Hippocampal formation (tissue), 2 donors: Measurements from ENCODE around the gene ZBTB21.

Source experiments
- DNase-seq, 2 donors: peaks; one replicate each; lab custom pipeline; 2025; lab: John Stamatoyannopoulos, UW

The ZBTB21 gene

DNA sequence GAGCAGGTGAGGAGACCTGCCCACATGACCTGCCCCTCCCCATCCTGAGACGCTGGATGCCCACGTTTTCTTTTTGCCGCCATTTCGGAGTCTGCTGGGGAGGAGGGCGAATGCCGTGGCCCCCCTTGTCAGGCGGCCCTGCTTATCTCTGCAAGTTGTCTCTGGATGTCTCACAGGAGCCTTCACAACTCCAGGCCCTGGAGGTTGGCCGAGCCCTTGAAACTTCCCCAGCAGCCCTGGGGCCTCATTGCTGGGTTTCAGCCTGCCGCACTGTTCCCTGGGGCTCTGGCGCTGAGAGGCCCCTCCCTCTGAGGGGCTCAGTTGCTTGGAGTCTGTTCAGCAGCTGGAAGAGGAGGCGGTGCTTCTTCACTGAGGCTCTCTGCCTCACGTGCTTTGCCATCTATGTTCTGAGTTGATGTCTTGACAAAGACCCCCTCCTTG is 29.8 kb upstream of the ZBTB21 start:
- no peak for DNase-seq

DNA sequence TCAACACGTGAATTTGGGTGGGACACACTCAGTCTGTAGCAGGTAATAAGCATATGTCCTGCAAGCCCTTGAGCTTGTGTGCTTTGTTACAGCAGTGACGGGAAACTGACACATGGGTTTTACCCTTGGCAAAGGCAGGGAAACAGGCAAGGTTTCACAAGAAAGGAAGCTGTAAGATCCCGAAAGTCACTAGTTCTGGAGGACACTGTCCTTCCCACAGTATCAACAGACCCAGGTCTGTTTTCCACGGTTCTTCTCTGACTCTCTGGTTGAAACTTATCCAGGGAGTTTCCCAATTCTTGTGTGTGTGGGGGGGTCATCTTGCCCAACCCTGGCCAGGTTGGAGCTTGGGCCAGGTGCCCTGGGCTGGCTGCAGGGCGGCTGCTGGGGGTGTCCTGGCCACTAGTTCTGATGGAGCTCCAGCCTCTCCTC is 29.3 kb upstream of the ZBTB21 start:
- no peak for DNase-seq

DNA sequence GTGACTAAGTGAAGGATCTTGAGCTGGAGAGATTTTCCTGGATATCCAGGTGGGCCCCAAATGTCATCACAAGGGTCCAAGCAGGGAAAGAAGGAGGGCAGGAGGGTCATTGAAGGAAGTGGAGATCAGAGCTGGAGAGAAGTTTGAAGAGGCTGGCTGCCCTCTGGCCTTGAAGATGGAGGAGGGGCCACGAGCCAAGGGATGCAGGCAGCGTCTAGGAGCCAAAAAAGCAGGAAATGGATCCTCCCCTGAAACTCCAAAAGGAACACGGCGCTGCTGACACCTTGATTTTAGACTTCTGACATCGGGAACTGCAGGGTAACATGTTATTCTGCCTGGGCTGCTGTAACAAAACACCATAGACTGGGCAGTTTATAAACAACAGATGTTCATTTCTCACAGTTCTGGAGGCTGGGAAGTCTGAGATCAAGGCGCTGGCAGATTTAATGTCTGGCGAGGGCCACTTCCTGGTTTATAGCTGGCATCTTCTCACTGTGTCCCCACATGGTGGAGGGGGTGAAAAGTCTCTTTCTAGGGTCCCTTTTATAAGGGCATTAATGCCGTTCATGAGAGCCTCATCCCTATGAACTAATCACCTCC is 28.8 kb upstream of the ZBTB21 start:
- no peak for DNase-seq

DNA sequence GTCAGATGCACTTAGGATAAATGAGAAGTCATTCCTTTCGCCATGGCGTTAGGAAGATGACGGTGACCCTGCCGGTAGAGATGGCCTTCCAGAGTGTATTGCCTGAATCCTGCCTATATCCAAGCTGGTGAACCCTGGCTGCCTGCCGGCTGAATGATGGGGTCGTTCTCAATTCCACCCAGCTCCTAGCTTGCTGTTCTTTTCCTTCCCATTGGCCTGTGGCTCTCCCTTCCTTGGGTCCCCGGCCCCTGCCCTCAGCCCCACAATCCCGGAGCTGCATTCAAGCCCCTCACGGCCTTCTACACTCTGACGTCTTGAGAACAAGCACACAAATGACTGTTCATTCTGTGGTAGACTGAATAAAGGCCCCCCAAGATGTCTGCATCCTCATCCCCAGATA is 28.2 kb upstream of the ZBTB21 start:
- no peak for DNase-seq

DNA sequence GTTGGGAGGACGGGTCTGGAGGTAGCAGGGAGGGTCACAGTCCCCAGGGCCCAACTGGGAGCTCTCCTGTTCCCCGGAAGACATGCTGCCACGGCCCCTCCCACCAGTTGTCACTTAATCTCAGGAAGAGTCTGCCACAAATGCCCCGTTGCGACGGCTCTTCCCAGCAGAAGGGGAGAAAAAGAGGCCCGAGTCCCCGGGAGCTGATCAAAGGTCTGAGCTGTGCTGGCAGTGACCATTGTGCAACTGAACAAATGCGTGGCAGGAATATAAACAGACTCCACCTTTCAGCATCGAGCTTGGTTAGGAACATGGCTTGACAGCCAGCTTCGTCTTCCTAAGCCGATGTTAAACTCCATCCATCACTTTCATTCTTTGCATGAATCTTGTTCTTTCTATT is 27.8 kb upstream of the ZBTB21 start:
- DNase-seq, result no peak

DNA sequence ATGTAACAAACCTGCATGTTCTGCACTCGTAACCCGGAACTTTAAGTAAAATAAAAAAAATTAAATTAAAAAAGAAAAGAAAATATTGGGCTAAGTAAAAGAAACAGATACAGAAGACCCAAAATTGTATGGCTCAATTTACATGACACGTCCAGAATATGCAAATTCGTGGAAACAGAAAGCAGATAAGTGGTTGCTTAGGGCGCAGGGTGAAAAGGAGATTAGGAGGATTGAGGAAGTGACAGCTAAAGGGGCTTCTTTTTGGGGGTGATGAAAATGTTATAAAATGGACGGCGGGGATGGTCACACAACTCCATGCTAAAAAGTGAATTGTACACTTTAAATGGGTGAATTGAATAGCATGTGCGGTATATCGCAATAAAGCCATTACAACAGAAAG is 27.4 kb upstream of the ZBTB21 start:
- no peak for DNase-seq

DNA sequence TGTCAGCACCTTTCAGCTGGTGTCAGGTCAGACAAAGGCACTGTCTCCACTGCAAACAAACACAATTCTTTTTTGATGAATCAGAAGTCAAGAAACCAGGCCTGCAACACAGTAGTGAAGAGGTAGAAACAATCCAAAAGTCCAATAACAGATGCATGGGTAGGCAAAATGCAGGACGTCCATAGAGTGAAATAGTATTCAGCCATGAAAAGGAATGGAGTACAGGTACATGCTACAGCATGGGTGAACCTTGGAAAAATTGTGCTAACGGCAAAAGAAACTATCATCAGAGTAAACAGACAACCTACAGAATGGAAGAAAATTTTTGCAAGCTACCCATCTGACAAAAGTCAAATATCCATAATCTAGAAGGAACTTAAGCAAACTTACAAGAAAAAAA is 26.2 kb upstream of the ZBTB21 start:
- DNase-seq, result no peak

DNA sequence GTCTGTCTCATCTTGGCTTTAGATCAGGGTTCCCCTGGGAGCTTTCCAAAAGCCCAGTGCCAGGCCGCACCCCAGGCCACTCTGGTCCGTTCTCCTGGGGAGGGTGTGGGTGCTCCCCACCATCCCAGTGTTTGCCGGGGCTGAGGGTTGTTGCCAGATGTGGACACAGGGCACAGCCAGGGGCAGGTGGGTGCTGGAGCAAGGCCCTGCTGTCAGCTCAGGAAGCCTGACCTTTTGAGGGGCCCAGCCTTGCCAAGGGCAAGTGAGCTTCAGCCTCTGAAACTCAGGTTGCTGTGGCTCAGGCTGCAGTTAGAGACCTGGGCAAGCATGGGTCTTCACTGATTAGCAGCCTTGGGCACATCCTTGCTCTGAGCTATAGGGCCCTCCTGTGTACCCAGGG is 22.8 kb upstream of the ZBTB21 start:
- DNase-seq, result no peak

DNA sequence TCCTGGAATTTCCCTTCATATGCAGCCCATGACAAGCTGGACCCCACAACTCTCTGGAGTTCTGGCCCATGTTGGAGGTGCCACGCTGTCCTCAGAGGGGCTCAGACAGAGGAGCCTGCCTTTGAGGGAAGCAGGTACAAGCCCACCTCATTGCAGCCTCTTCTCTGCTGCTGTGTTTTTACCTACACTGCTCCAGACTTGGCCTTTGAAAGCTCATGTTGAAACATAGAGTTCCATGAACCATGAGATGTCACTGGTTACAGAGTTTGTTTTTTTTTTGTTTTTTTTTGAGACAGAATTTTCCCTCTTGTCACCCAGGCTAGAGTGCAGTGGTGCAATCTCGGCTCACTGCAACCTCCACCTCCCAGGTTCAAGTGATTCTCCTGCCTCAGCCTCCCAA is 22.1 kb upstream of the ZBTB21 start:
- no peak for DNase-seq

DNA sequence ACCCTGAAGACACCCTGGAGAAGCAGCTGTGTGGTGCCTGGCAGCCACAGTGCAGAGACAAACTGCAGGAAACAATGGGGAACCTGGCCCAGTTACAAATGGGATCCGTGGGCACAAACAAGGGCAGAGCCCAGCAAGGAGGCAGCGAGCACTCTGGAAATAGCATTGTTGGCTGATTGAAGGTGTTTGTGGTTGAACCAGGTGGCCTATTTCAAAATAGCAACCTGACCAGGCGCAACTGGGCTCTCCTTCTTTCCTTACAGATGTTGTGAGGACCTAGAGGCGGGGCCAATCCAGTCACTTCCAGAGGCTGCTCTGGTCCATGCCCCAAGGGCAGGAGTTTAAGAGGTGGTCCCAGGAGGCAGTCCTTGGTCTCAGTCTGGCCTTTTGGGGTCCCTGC is 21.7 kb upstream of the ZBTB21 start:
- no peak for DNase-seq

DNA sequence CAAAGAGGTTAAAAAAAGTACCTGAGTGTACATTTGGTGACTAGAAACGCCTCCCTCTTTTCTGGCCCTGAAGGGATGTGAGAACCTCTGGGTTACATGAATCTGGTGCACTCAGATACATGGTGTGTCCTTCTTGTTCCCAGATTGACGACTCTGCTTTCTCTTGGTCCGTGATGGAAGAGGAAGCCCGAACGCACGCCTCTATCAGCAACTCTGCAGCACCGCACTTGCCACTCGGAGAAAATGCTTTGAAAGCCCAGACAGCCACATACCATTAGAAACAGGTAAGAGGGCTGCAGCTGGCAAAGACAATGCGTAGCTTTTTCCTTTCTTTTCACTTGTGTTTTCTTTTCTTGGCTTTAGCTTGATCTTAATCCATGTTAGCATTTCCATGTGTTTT is 21.1 kb upstream of the ZBTB21 start:
- no peak for DNase-seq

DNA sequence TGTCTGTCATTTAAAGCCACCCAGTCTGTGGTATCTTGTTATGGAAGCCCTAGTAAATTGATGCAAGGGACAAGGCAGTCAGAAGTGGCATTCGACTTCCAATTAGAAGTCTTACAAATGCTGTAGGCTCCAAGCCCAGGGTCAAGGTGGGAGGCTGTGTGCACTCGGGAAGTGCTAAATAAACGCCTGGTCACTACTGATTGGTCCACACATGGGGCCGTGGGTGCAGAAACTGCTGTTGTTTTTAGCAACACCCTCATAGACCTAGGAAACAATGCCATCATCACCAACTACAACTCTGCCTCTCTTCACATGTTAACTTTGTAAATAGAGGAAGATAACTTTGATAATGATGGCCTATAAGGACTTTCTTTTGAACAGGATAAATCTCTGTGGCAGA is 20.2 kb upstream of the ZBTB21 start:
- DNase-seq, result no peak

DNA sequence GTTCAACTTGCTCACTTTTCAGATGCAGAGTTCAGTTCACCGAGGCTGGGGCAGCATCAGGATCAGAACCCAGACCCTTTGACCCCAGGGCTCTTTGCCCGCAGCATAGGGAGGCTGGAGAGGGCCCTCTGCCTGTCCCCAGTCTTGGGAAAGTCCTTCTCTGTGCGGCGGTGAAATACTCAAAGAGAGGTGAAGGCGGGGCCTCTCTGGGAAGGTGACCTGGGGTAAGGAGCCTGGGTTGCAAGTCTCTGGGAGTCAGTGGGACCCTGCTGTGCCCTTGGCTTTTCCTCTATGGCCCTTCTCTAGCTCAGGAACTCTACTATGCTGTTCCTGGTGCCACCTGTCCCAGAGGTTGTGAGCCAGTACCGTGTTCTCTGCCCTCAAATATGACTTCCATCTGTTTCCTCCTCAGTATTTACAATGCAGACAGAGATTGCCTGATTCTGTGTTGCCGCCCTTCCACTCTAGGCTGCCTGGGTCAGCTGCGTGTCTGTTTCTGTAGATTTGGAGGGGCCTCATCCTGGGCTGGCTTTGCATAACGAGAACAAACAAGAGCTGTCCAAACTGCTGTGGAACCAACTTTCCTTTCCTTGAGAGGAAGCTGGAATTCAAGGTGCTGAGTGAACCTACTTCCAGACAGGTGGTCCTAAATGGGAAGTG is 18.7 kb upstream of the ZBTB21 start:
- DNase-seq, result no peak

DNA sequence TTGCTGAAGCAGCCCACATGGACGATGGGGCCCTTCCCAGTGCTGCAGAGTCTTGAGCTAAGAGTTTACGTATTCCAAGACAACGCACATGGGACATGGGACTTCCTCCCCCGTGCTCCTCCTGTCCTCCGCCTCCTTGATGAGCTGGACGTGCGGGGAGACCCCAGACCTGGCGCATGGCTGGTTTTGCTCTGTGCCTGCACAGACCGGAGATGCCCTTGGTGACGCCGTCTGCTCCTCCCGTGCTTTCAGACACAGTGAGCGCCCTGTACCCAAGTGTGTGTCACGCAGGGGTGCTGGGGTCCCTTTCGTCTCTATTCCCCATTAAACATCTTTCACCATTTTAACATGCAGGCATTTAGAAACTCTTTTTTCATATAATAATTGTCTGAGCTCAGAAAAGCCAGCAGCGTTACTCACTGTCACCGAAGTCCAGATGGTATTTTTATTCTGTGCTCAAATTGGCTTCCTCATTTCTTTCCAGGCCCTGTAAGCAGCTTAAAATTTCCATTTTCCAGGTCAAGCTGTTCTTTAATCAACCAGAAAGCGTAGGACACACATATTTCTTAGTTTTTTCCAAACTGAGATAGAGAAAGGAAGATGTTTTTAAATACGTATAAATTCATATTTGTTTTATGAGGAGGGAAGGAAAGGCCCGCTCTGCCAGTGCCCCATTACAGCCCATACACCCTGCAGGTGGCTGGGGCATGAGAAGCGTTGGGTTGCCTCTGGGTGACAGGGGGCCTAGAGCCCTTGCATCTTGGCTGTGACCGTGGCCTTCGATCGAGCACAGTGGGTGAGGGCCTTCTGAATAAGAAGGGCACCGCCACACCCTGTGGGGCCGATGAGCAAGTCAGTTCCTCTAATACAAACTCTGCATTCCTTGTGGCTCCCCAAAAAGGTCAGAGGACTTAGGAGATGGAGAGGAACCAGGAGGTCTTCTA is 17.9 kb upstream of the ZBTB21 start:
- peak in 1 of 2 donors; percentile 64 for DNase-seq

DNA sequence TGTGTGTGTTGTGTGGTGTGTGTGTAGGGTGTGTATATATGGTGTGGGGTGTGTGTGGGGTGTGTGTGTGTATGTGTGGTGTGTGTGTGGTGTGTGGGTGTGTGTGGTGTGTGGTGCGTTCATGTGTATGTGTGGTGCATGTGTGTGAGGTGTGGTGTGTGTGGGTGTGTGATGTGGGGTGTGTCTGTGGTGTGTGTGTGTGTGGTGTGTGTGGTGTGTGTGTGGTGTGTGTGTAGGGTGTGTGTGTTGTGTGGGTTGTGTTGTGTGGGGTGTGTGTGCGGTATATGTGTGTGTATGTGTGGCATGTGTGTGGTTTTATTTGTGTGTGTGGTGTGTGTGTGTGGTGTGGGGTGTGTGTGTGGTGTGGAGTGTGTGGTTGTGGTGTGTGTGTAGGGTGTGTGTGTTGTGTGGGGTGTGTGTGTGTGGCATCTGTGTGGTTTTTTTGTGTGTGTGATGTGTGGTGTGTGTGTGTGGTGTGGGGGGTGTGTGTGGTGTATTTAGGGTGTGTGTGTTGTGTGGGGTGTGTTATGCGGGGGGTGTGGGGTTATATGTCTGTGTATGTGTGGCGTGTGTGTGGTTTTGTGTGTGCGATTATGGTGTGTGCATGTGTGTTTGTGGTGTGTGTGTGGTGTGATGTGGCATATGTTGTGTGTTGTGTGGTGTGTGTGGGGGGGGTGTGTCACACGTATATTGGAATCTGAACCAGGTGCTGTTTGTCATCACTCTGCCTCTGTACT is 17.1 kb upstream of the ZBTB21 start:
- no peak for DNase-seq

DNA sequence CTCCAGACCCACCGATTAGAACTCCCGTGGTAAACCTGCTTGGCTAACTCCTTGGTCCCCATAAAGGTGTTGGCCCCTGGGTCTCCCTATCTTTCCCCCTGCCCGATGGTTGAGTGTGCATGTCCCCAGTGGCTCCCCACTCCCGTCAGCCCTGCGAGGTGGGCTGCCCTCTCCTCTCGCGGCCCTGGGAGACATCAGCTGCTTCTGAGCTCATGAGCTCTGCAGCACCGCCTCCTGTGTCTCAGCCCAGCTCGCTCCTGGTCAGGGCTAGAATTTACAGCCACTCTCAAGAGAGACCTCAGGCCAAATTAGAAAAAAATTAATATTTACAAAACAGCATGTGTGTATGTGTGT is 15.9 kb upstream of the ZBTB21 start:
- no peak for DNase-seq

DNA sequence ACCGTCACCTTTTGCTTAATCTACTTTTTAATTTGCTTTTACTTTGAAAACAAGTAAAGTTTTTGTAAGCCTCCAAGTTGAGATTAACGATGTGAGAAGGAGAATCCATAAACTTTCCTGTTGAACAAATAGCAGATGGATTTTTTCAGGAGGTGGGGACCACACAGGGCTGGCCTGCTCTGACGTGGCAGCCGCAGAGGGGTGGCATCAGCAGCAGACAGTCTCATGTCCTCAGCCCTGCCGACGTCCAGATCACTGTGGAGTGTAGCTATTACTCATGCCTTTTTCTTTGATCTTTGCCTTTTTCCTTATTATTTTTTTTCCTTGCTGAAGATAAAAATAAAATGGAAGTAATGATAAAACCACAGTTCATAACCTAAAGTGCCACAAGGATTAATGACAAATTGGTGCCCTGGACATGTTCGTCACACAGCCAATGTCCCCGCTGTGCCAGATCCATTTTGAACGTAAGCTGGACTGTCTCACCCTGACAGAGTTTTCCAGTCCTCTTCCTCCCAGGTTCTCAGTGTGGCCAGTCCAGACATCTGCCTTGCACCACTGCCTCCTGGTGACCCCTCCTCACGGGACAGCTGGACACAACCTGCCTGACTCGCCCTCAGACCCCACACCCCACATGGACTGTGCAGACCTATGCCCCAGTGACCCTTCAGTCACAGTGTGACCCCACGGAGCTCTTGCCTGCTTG is 15.4 kb upstream of the ZBTB21 start:
- no peak for DNase-seq

DNA sequence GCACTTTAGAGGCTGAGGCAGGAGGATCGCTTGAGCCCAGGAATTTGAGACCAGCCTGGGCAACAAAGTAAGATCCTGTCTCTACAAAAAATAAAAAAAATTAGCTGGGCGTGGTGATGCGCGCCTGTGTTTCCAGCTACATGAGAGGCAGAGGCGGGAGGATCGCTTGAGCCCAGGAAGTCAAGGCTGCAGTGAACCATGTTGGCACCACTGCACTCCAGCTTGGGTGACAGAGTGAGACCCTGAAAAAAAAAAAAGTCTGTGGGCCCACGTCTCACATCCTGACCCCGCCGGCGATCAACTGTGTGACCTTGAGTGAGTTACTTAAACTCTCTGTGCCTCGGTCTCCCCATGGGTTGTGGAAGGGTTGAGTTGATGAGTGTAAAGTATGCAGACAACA is 12.7 kb upstream of the ZBTB21 start:
- no peak for DNase-seq

DNA sequence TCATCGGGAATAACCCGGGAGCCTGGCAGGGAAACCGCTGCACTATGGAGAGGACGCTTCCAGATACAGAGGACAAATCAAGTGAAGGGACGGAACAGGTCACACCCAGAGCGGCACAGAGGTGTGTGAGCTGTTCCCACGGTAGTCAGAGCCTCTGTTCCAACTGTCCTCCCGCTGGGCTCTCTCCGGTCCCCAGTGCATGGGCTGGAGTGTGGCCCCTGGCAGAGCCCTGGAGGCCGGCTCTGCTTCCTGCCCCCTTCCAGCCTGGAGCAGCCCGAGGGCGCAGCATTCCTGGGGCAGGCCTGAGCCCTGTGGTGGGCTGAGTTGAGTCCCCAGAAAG is 11.9 kb upstream of the ZBTB21 start:
- no peak for DNase-seq

DNA sequence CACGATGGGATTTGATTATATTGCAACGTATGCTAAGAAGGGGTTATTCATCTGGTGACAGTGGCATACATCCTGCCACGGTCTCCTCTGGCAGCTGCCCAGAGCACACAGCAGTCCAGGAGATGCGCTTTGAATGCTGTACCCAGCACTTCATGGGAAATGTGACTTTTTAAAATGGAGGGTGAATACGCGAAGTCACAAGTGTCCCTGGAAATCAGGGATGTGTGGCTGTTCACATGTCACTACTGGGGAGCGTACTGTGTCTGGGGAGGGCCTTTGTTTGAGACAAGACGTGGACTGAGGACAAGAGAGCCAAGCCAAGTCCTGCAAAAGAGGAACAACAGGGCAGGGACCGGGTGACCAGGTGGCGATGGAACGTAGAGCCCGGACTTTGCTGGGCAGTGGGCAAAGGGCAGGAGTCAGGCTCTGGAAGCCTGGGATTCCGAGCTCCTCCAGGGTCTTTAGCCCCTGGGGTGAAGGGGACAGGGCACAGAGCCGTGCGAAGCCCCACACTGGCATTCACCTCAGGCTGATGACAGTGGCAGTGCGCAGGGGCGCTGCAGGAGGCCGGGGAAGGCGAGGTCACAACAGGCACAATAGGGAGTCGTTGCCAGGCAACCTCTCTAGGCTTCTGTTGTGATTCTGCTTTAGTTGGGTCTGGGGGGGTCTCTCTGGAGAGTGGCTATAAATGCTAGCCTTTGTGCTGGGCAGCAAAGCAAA is 11.4 kb upstream of the ZBTB21 start:
- DNase-seq, result peak; percentile 2 to 14

DNA sequence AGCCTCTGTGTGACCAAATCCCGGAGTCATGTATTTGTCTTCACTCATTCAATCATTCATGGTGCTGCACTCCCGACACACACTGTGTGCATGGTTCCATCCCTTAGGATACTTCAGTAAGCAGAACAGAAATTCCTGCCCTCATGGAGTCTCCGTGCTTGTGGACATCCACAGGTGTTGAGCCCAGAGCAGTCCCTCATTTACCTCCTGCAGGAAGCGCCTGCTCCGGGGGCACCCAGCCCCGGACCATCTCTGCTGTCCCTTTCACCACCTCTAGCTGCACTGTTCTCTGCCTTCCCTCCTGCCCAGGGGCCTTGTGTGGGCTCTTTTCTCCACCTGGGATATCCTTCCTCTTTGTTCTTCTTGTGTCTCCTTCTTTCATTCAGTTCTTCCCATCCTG is 9.5 kb upstream of the ZBTB21 start:
- no peak for DNase-seq
